SW 1271 (cell line): ENCODE measurements around the gene CTNNA3.
A peak's percentile ranks its signal among the peaks of the same experiment; 100 is the strongest.
"Not testable (repeated sequence)": the region's sequence is repeated elsewhere in the genome, so short reads cannot be mapped to it uniquely, and the experiment has no call there.

Source experiments
- DNase-seq, 2 experiments: peaks; one replicate each; lab custom pipeline; 2025; lab: John Stamatoyannopoulos, UW

The CTNNA3 gene

DNA sequence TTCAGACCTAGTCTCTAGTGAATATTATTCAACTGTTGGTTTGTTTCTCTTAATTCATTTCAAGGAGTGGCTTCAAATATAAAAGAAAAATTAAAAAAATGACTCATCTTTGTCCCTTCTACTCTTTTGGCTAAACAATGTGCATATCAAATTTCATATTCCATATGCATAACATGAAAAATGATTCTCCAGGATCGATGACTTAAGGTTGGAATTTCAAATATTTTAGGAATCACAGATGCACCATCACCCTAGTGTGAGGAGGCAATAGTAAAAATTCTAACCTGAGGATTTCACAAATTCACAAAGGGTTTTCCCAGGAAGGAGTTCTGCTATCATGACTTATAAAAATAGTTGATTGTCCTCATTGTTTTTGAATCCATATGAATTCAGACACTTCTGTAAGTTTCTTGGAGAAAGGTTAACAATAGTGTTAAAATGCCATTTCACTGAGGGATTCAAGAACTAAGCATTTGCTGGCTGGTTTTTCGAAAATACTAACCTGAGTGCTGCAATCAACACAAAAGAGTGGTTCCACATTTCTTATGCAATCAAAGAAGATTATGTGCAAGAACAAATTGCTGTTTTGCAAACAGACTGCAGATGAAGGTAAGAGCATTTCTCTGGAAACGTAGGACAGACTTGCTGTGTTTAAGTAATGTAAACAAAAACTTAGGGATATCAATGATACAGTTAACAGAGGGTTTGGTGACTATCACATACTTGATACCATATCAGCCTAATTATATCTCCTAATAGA, 1317.7 kb downstream of the CTNNA3 start:
- DNase-seq, result no peak

GRCh38 chr10:66368146-66368545, 1327.8 kb downstream of the CTNNA3 start:
- DNase-seq, result no peak

DNA sequence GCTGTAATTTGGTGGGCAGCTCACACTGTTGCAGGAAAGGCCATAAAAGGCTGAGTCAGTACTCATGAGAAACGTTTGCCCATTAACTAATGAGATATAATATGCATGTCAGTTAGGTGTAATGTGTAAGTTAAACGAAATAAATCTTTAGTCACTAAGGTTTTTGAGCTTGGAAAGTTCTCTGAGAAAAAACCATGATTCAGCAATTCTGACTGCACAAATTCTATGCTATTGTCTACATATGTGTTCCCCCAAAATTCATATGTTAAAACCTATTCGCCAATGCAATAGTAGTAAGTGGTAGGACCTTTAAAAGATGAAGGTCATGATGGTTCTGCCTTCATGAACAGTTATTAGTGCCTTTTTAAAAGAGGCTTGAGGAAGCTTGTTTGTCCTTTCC, 1329.8 kb downstream of the CTNNA3 start:
- no peak for DNase-seq

DNA sequence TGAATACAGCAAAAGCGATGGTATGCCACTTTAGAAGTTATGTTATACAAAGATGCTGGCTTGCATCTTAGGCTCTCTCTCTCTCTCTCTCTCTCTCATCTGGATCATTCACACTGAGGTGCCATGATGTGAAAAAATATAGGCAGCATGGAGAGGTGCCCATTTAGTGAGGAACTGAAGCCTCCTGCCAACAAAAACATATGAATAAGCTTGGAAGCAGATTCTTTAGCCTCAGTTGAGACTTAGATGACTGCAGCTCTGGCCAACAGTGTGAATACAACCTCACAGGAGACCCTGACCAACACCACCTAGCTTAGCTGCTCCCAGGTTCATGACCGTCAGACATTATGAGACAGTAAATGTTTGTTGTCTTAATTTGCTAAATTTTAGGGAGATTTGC, 1330.3 kb downstream of the CTNNA3 start:
- no peak for DNase-seq

GRCh38 chr10:66362522-66362921, 1333.5 kb downstream of the CTNNA3 start:
- DNase-seq, result no peak

DNA sequence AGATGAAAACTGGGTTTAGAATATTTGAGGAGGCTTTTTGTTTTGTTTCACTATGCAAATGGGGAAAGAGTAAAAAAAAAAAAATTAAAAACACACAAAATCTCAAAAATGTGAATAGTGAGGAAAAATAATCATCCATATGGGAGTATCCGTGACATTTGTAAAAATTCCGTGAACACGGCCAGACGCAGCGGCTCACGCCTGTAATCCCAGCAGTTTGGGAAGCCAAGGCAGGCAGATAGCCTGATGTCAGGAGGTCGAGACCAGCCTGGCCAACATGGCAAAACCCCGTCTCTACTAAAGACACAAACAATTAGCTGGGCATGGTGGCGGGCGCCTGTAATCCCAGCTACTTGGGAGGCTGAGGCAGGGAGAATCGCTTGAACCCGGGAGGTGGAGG, 1342.2 kb downstream of the CTNNA3 start:
- not testable (repeated sequence) for DNase-seq

DNA sequence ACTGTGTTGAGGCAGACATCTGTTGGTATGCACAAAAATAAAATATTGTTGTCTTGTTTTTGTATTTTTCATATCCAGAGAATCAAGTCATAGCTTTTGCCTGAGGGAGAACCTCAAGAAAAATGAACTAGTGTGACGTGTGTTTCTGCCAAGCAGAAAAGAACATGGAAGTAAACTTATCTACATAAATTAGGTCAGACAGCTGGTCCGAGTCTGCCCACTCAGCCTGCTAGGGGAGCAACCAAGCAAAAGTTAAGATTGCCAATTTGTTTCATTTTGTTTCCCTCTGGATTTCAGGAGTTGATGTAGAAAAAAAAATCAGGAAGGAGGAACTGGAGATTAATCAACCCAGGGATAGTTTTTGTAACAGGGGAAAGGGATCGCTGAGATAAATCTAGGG, 1342.6 kb downstream of the CTNNA3 start:
- DNase-seq, result no peak

DNA sequence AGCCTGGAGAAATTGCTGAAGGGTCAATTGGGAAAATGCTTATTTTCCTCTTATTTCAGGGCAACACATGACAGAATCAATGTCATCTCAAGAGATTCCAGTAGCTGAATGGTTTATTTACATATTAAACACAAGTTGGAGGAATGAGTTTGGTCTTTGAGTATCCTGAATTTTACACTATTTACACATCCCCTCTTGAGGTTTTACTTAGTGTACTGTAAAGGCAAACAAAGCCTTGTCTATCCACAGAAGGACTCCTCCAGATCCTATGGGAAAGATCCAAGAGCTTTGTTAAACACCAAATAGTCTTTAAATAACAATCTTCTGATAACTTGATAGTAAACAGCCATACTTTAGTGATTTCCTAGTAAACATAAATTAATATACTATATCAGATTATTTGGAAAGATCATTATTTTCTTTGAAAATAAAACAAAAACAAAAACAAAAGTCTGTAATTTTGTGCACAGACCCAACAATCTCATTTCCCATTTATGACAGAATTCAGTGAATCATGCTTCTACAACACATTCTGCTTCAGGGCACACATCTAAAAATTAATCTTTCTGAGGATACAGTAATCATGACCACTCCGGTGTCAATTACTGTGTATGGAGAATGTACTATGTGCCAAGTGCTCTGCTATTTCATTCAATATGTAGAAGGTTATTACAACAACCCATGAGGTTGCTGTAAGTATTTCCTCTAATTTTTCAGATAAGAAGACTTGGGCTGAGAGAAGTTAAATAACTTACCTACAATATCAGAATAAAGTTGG, 1345.2 kb downstream of the CTNNA3 start:
- DNase-seq, result no peak

DNA sequence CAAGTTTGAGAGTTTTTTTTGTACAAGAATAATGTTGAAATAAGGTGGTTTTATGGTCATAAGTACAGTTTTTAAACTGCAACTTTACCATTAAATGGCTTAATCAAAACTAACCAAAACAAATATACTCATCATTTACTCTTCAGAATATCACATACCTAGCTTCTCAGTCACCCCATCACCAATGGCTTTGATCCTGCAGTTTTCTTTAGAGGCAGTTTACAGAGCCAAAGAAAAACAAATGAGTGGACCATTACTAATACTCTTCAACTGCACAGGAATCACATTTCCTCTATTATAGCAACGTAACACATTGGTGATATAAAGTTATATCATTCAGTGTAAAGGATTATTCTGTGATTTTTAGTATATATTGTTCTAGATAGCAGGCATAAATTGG, 1346.3 kb downstream of the CTNNA3 start:
- DNase-seq, result no peak

- no peak for DNase-seq
These were observed 1346.9 kb downstream of the CTNNA3 start for GRCh38 chr10:66349076-66349475.

DNA sequence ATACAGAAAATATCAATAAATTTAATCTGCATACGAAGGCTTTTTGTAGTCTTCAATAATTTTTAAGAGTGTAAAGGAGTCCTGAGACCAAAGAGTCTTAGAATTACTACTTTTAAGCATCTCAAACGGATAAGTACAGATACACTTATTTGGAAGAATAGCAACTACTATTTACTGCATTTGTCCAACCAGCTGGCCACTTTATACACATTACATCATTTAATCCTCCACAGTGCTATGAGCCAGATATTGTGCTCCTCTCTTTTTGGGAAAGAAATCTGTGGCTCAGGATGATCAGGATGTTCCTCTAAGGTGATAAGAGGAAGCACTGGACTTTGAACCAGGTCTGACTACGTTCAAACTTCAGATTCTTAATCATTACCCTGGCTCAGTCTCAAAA, 1358.8 kb downstream of the CTNNA3 start:
- DNase-seq, result no peak

DNA sequence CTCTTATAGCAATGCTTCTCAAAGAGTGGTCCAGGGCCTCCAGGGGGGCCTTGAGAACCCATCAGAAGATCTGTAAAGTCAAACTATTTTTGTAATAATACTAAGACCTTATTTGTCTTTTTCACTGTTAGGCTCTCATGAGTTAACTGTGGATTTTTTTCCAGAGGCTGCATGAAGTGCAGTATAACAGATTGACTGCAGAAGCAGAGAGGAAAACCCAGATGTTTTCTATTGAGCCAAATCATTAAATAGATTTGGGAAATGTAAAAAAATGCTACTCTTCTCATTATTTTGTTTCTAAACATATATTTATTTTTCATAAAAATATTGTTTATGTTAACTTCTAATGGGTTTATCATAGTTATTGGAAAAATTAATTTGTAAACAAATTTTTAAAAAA, 1359.2 kb downstream of the CTNNA3 start:
- no peak for DNase-seq

GRCh38 chr10:66335753-66336152, 1360.2 kb downstream of the CTNNA3 start:
- not testable (repeated sequence) for DNase-seq

- DNase-seq, result no peak
These were observed 1366.8 kb downstream of the CTNNA3 start for GRCh38 chr10:66329147-66329546.

- DNase-seq, result no peak
These were observed 1369.1 kb downstream of the CTNNA3 start for GRCh38 chr10:66326876-66327275.

GRCh38 chr10:66322777-66323176, 1373.2 kb downstream of the CTNNA3 start:
- DNase-seq, result no peak

GRCh38 chr10:66321723-66322665, 1374.0 kb downstream of the CTNNA3 start:
- DNase-seq, result no peak

DNA sequence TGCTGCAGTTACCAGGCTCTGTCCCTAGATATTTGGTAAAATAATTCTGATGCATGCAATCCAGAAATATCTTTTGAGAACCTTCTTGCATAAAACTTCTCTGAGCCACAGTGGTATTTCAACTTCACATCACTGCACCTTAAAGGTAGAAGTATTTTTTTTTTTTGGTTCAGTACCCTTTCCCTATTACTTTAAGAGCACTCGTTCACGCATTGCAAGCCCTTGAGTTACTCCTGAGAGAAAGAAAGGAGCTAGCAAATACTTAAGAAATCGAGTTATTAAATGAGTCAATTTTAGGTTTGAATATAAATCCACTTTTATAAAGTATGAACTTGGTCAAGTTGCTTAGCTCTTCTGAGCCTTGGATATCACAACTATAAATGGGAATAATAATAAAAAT, 1377.2 kb downstream of the CTNNA3 start:
- DNase-seq, result no peak

- peak in 1 of 2 experiments; percentile 0 for DNase-seq
These were observed 1388.2 kb downstream of the CTNNA3 start for GRCh38 chr10:66307826-66308225.

DNA sequence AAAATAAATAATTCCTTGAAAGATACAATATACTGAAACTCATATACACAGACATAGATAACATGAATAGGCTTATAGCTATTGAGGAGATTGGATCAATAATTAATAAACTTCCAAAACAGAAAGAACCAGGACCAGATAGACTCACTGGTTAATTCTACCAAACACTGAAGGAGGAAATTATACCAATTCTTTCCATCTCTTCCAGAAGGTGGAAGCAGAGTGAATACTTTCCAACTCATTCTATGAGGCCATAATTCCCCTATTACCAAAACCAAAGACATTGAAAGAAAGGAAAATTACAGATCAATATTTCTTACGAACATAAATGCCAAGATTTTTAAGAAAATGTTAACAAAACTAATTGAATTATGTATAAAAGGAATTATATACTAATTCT, 1394.9 kb downstream of the CTNNA3 start:
- no peak for DNase-seq

GRCh38 chr10:66295602-66296001, 1400.4 kb downstream of the CTNNA3 start:
- DNase-seq, result no peak

- DNase-seq, result no peak
These were observed 1401.5 kb downstream of the CTNNA3 start for GRCh38 chr10:66294538-66294937.
